Fibroblast of lung (primary cell): Measurements from ENCODE around the gene RBM45. TPM values are rescaled to one million over a fixed set of nuclear protein-coding genes. Genes with fewer than 3 reads are reported as not detected.

Experiments used
- DNase-seq, 2 donors: peaks; one replicate each; pipeline versions ENCODE4 v3.0.0 to v3.0.0-alpha.2; 2010; ENCODE audit warnings: low read depth in 2 of 2
- H2AFZ ChIP-seq: 2 replicates; pipeline ENCODE4 v1.5.1; 2012; ENCODE audit warnings: low read length, control low read depth, inconsistent platforms
- H3K27ac ChIP-seq: 2 replicates; pipeline ENCODE4 v1.5.1; 2011; ENCODE audit warnings: low read length, control low read depth; ENCODE audit not compliant: insufficient read depth
- H3K27me3 ChIP-seq: 2 replicates; pipeline ENCODE4 v1.5.1; 2011; ENCODE audit warnings: mild to moderate bottlenecking, low read length; ENCODE audit not compliant: control insufficient read depth, insufficient read depth
- H3K36me3 ChIP-seq: 2 replicates; pipeline ENCODE4 v1.5.1; 2011; ENCODE audit warnings: low read length; ENCODE audit not compliant: control insufficient read depth, insufficient read depth
- H3K4me1 ChIP-seq: 2 replicates; pipeline ENCODE4 v1.5.1; 2011; ENCODE audit warnings: low read length; ENCODE audit not compliant: control insufficient read depth, insufficient read depth; ENCODE audit errors: extremely low read depth
- H3K4me2 ChIP-seq: 2 replicates; pipeline ENCODE4 v1.5.1; 2011; ENCODE audit warnings: low read length, control low read depth; ENCODE audit not compliant: insufficient read depth; ENCODE audit errors: extremely low read depth
- H3K4me3 ChIP-seq, 4 experiments: fragments of 200-600 bp in 1 of 4; sonication (generic) in 1 of 4; replicated peaks in 1 of 4; 2 replicates each; pipeline ENCODE4 v1.5.1; 2011 to 2016; ENCODE audit warnings: low read length in 4 of 4, low read depth in 3 of 4, mild to moderate bottlenecking in 3 of 4, control low read depth in 2 of 4, inconsistent platforms in 1 of 4, mixed read lengths in 1 of 4; ENCODE audit not compliant: insufficient read depth in 1 of 4; ENCODE audit errors: control extremely low read depth in 1 of 4
- H3K79me2 ChIP-seq: 2 replicates; pipeline ENCODE4 v1.5.1; 2012; ENCODE audit warnings: mild to moderate bottlenecking, low read length, inconsistent platforms; ENCODE audit not compliant: control insufficient read depth, insufficient read depth
- H3K9ac ChIP-seq: 2 replicates; pipeline ENCODE4 v1.5.1; 2011; ENCODE audit warnings: mild to moderate bottlenecking, low read length, control low read depth; ENCODE audit not compliant: insufficient read depth
- H3K9me3 ChIP-seq: 2 replicates; pipeline ENCODE4 v1.5.1; 2012; ENCODE audit warnings: low read depth, low read length; ENCODE audit not compliant: control insufficient read depth, insufficient read depth
- H4K20me1 ChIP-seq: 2 replicates; pipeline ENCODE4 v1.5.1; 2011; ENCODE audit warnings: low read length; ENCODE audit not compliant: control insufficient read depth, insufficient read depth; ENCODE audit errors: extremely low read depth
- CTCF ChIP-seq, 2 donors: IDR thresholded peaks in 1 of 2; conservative IDR thresholded peaks in 1 of 2; 1 replicate in 1 of 2; 2 replicates in 1 of 2; pipeline ENCODE4 v1.5.1; 2011 to 2012; ENCODE audit warnings: low read length in 2 of 2, control low read depth in 1 of 2, inconsistent platforms in 1 of 2, low read depth in 1 of 2, mild to moderate bottlenecking in 1 of 2
- EZH2 ChIP-seq: IDR thresholded peaks from 2 replicates; pipeline ENCODE4 v1.5.1; 2012; ENCODE audit warnings: low read length, control low read depth, mild to moderate bottlenecking; ENCODE audit errors: missing control alignments
- polyA plus RNA-seq, 2 donors: library from polyadenylated mRNA; depleted of rRNA in 1 of 2; stranded (reverse) in 1 of 2; unstranded in 1 of 2; fragments of >200 nt; gene quantifications; 2 replicates each; pipeline ENCODE4 v1.2.1, GENCODE V29; 2011 to 2012; ENCODE audit warnings: missing spikeins in 1 of 2
- total RNA-seq: library from RNA; depleted of rRNA; stranded (reverse); fragments of >200 nt; gene quantifications from 2 replicates; pipeline ENCODE4 v1.2.1, GENCODE V29; 2014

The RBM45 gene
- total and polyA plus RNA-seq, 2 donors (not counting 1 experiment from before 2014, with no cell fraction given), result 22.8 to 23.5 TPM

DNA sequence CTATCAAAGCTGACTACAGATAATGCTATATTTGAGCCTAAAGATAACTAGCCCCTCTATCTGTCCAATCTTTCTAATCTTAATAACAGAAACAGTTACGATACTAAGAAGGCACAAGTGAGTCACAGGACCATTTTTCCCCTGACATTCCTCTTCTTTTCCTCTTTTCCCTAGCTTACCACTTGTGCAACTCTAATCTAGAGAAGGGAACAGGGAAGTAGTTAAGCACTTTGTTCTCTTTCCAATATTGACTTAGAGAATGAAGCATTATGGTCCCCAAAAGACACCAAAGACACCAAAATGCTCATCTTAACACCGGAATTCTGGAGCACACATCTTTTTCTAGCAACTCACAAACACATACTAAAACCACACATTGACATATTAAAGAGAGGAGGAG lies 41.4 kb upstream of the RBM45 start:
- Histone ChIP-seq H3K9ac (no peak overlapping the region), H3K4me2 (no peak overlapping the region), H3K27ac (no peak overlapping the region), H2AFZ (no peak overlapping the region), H3K9me3 (no peaks in the 10 kb centered on the region), H3K4me3 (no peak overlapping the region), H3K36me3 (no peaks in the 10 kb centered on the region), H3K79me2 (no peaks in the 10 kb centered on the region), H3K27me3 (peaks cover 3% of the 10 kb centered on the region), H3K4me1 (peaks cover 2% of the 10 kb centered on the region), H4K20me1 (no peaks in the 10 kb centered on the region)
- TF ChIP-seq CTCF (conservative IDR thresholded peaks at IDR 0.05 in 1 of 2, IDR thresholded peaks at IDR 0.05 in 1 of 2; ENCODE audit: low read depth in 1 of 2, low read length in 2 of 2), result no peak
- peak in 1 of 2 donors; percentile 12 for DNase-seq

GRCh38 chr2:178072000-178072382 lies 40.2 kb upstream of the RBM45 start:
- H3K4me2 ChIP-seq, result peak overlapping the region; percentile 73
- DNase-seq, result no peak
- TF ChIP-seq CTCF (conservative IDR thresholded peaks at IDR 0.05 in 1 of 2, IDR thresholded peaks at IDR 0.05 in 1 of 2; ENCODE audit: low read depth in 1 of 2, low read length in 2 of 2) (no peak), EZH2 (no peak)
- H3K4me3 ChIP-seq, result no peak overlapping the region
- no peak overlapping the region for H3K9ac ChIP-seq
- no peaks in the 10 kb centered on the region for H3K9me3 ChIP-seq
- H3K4me1 ChIP-seq, result peaks cover 2% of the 10 kb centered on the region
- no peak overlapping the region for H3K27ac ChIP-seq
- H4K20me1 ChIP-seq, result no peaks in the 10 kb centered on the region
- H3K27me3 ChIP-seq, result peaks cover 3% of the 10 kb centered on the region
- H3K36me3 ChIP-seq, result no peaks in the 10 kb centered on the region
- H2AFZ ChIP-seq, result no peak overlapping the region
- no peaks in the 10 kb centered on the region for H3K79me2 ChIP-seq

- no peak within 1 kb of the TSS for H3K27ac ChIP-seq
- DNase-seq, result peak; percentile 47 to 89
- peak within 1 kb of the TSS; percentile 60 to 67 (median 60) for H3K4me3 ChIP-seq
- H2AFZ ChIP-seq, result peak within 1 kb of the TSS; percentile 93
- H3K9me3 ChIP-seq, result no peaks in the 10 kb centered on the region
- peak within 1 kb of the TSS; percentile 39 for H3K9ac ChIP-seq
- no peaks in the 10 kb centered on the region for H3K79me2 ChIP-seq
- no peak for TF ChIP-seq CTCF (conservative IDR thresholded peaks at IDR 0.05 in 1 of 2, IDR thresholded peaks at IDR 0.05 in 1 of 2; ENCODE audit: low read depth in 1 of 2, low read length in 2 of 2)
- no peak for TF ChIP-seq EZH2
- no peaks in the 10 kb centered on the region for H3K36me3 ChIP-seq
- H4K20me1 ChIP-seq, result no peaks in the 10 kb centered on the region
- H3K4me1 ChIP-seq, result peaks cover 2% of the 10 kb centered on the region
- peaks cover 3% of the 10 kb centered on the region for H3K27me3 ChIP-seq
- peak within 1 kb of the TSS; percentile 73 for H3K4me2 ChIP-seq
These were observed 39.6 kb upstream of the RBM45 start, which contains the start of gene PDE11A for GRCh38 chr2:178072383-178073301. TSS of gene PDE11A (minus strand) at chr2:178072777. CDS start at chr2:178072437, 340 bp downstream.
